ENCODE results near the gene ALG14.

GRCh38 chr1:95004013-95004412 lies 68.7 kb downstream of the ALG14 start:
- TF ChIP-seq CTCF (IDR thresholded peaks at IDR 0.05): no peak
- TF ChIP-seq POLR2AphosphoS5 (IDR thresholded peaks at IDR 0.05): no peak
- TF ChIP-seq POLR2A (IDR thresholded peaks at IDR 0.05): no peak
